Thyroid gland (tissue), 4 donors: Measurements from ENCODE around the gene FFAR2.

Experiments
- CTCF ChIP-seq, 6 experiments: fragments of 200-600 bp in 3 of 6; fragments of 450-650 bp in 3 of 6; sonication (generic) in 3 of 6; IDR thresholded peaks; one replicate each; pipeline ENCODE4 v1.5.1; 2016 to 2019; ENCODE audit warnings: antibody characterized with exemption in 6 of 6, mild to moderate bottlenecking in 2 of 6, inconsistent platforms in 1 of 6, moderate library complexity in 1 of 6
- POLR2A ChIP-seq, 2 donors: fragments of 450-650 bp; IDR thresholded peaks; one replicate each; pipeline ENCODE4 v1.6.1; 2017; ENCODE audit warnings: antibody characterized with exemption in 2 of 2, mild to moderate bottlenecking in 2 of 2, moderate library complexity in 1 of 2

GRCh38 chr19:35470128-35470527 is 22.1 kb downstream of the FFAR2 start:
- TF ChIP-seq CTCF (IDR thresholded peaks at IDR 0.05) = no peak
- TF ChIP-seq POLR2A (IDR thresholded peaks at IDR 0.05) = no peak
